Fibroblast of lung (primary cell): ENCODE data around the gene NCR2. TPM values are rescaled to one million over a fixed set of nuclear protein-coding genes. Genes with fewer than 3 reads are reported as not detected.
"Not testable (repeated sequence)": the region's sequence is repeated elsewhere in the genome, so short reads cannot be mapped to it uniquely, and the experiment has no call there.

Experiments used
- DNase-seq, 2 donors: peaks; one replicate each; pipeline versions ENCODE4 v3.0.0 to v3.0.0-alpha.2; 2010; ENCODE audit warnings: low read depth in 2 of 2
- H2AFZ ChIP-seq: 2 replicates; pipeline ENCODE4 v1.5.1; 2012; ENCODE audit warnings: low read length, control low read depth, inconsistent platforms
- H3K27ac ChIP-seq: 2 replicates; pipeline ENCODE4 v1.5.1; 2011; ENCODE audit warnings: low read length, control low read depth; ENCODE audit not compliant: insufficient read depth
- H3K27me3 ChIP-seq: 2 replicates; pipeline ENCODE4 v1.5.1; 2011; ENCODE audit warnings: mild to moderate bottlenecking, low read length; ENCODE audit not compliant: control insufficient read depth, insufficient read depth
- H3K36me3 ChIP-seq: 2 replicates; pipeline ENCODE4 v1.5.1; 2011; ENCODE audit warnings: low read length; ENCODE audit not compliant: control insufficient read depth, insufficient read depth
- H3K4me1 ChIP-seq: 2 replicates; pipeline ENCODE4 v1.5.1; 2011; ENCODE audit warnings: low read length; ENCODE audit not compliant: control insufficient read depth, insufficient read depth; ENCODE audit errors: extremely low read depth
- H3K4me2 ChIP-seq: 2 replicates; pipeline ENCODE4 v1.5.1; 2011; ENCODE audit warnings: low read length, control low read depth; ENCODE audit not compliant: insufficient read depth; ENCODE audit errors: extremely low read depth
- H3K4me3 ChIP-seq, 4 experiments: fragments of 200-600 bp in 1 of 4; sonication (generic) in 1 of 4; replicated peaks in 1 of 4; 2 replicates each; pipeline ENCODE4 v1.5.1; 2011 to 2016; ENCODE audit warnings: low read length in 4 of 4, low read depth in 3 of 4, mild to moderate bottlenecking in 3 of 4, control low read depth in 2 of 4, inconsistent platforms in 1 of 4, mixed read lengths in 1 of 4; ENCODE audit not compliant: insufficient read depth in 1 of 4; ENCODE audit errors: control extremely low read depth in 1 of 4
- H3K79me2 ChIP-seq: 2 replicates; pipeline ENCODE4 v1.5.1; 2012; ENCODE audit warnings: mild to moderate bottlenecking, low read length, inconsistent platforms; ENCODE audit not compliant: control insufficient read depth, insufficient read depth
- H3K9ac ChIP-seq: 2 replicates; pipeline ENCODE4 v1.5.1; 2011; ENCODE audit warnings: mild to moderate bottlenecking, low read length, control low read depth; ENCODE audit not compliant: insufficient read depth
- H3K9me3 ChIP-seq: 2 replicates; pipeline ENCODE4 v1.5.1; 2012; ENCODE audit warnings: low read depth, low read length; ENCODE audit not compliant: control insufficient read depth, insufficient read depth
- H4K20me1 ChIP-seq: 2 replicates; pipeline ENCODE4 v1.5.1; 2011; ENCODE audit warnings: low read length; ENCODE audit not compliant: control insufficient read depth, insufficient read depth; ENCODE audit errors: extremely low read depth
- EZH2 ChIP-seq: IDR thresholded peaks from 2 replicates; pipeline ENCODE4 v1.5.1; 2012; ENCODE audit warnings: low read length, control low read depth, mild to moderate bottlenecking; ENCODE audit errors: missing control alignments
- polyA plus RNA-seq, 2 donors: library from polyadenylated mRNA; depleted of rRNA in 1 of 2; stranded (reverse) in 1 of 2; unstranded in 1 of 2; fragments of >200 nt; gene quantifications; 2 replicates each; pipeline ENCODE4 v1.2.1, GENCODE V29; 2011 to 2012; ENCODE audit warnings: missing spikeins in 1 of 2
- total RNA-seq: library from RNA; depleted of rRNA; stranded (reverse); fragments of >200 nt; gene quantifications from 2 replicates; pipeline ENCODE4 v1.2.1, GENCODE V29; 2014
- TF ChIP-seq, protein P1 (sequence below), 2 donors: IDR thresholded peaks in 1 of 2; conservative IDR thresholded peaks in 1 of 2; 1 replicate in 1 of 2; 2 replicates in 1 of 2; pipeline ENCODE4 v1.5.1; 2011 to 2012; ENCODE audit warnings: low read length in 2 of 2, control low read depth in 1 of 2, inconsistent platforms in 1 of 2, low read depth in 1 of 2, mild to moderate bottlenecking in 1 of 2

The NCR2 gene
- total and polyA plus RNA-seq, 2 donors (not counting 1 experiment from before 2014, with no cell fraction given): not detected

GRCh38 chr6:41294214-41294872 lies 41.1 kb upstream of the NCR2 start:
- Histone ChIP-seq H3K4me2 (no peak overlapping the region), H3K4me1 (no peaks in the 10 kb centered on the region), H3K9me3 (no peaks in the 10 kb centered on the region), H3K79me2 (no peaks in the 10 kb centered on the region), H3K27me3 (no peaks in the 10 kb centered on the region), H2AFZ (no peak overlapping the region), H3K27ac (no peak overlapping the region), H3K36me3 (no peaks in the 10 kb centered on the region), H3K4me3 (no peak overlapping the region), H4K20me1 (no peaks in the 10 kb centered on the region), H3K9ac (no peak overlapping the region)
- DNase-seq: no peak
- TF ChIP-seq, protein P1, sequence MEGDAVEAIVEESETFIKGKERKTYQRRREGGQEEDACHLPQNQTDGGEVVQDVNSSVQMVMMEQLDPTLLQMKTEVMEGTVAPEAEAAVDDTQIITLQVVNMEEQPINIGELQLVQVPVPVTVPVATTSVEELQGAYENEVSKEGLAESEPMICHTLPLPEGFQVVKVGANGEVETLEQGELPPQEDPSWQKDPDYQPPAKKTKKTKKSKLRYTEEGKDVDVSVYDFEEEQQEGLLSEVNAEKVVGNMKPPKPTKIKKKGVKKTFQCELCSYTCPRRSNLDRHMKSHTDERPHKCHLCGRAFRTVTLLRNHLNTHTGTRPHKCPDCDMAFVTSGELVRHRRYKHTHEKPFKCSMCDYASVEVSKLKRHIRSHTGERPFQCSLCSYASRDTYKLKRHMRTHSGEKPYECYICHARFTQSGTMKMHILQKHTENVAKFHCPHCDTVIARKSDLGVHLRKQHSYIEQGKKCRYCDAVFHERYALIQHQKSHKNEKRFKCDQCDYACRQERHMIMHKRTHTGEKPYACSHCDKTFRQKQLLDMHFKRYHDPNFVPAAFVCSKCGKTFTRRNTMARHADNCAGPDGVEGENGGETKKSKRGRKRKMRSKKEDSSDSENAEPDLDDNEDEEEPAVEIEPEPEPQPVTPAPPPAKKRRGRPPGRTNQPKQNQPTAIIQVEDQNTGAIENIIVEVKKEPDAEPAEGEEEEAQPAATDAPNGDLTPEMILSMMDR (conservative IDR thresholded peaks at IDR 0.05 in 1 of 2, IDR thresholded peaks at IDR 0.05 in 1 of 2; ENCODE audit: low read depth in 1 of 2, low read length in 2 of 2): no peak
- no peak for TF ChIP-seq EZH2

DNA sequence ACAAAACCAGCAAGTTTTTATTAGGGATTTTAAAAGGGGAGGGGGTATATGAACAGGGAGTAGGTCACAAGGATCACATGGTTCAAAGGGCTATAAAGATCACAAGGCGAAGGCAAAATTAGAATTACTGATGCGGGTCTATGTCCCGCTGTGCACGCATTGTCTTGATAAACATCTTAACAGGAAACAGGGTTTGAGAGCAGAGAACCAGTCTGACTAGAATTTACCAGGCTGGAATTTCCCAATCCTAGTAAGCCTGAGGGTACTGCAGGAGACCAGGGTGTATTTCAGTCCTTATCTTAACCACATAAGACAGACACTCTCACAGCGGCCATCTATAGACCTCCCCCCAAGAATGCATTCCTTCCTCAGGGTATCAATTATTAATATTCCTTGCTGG lies 38.2 kb upstream of the NCR2 start:
- H3K9ac ChIP-seq, H3K9me3 ChIP-seq, H2AFZ ChIP-seq, H3K79me2 ChIP-seq, H3K36me3 ChIP-seq, H4K20me1 ChIP-seq, H3K27me3 ChIP-seq, H3K4me1 ChIP-seq, H3K4me2 ChIP-seq, DNase-seq, H3K4me3 ChIP-seq, H3K27ac ChIP-seq: not testable (repeated sequence)

- DNase-seq: no peak
- H3K36me3 ChIP-seq: no peaks in the 10 kb centered on the region
- TF ChIP-seq EZH2: no peak
- TF ChIP-seq, protein P1 (conservative IDR thresholded peaks at IDR 0.05 in 1 of 2, IDR thresholded peaks at IDR 0.05 in 1 of 2; ENCODE audit: low read depth in 1 of 2, low read length in 2 of 2): no peak
- no peak overlapping the region for H3K9ac ChIP-seq
- no peak overlapping the region for H3K4me2 ChIP-seq
- H2AFZ ChIP-seq: no peak overlapping the region
- H3K27me3 ChIP-seq: no peaks in the 10 kb centered on the region
- no peaks in the 10 kb centered on the region for H3K79me2 ChIP-seq
- no peak overlapping the region for H3K4me3 ChIP-seq
- H3K4me1 ChIP-seq: no peaks in the 10 kb centered on the region
- H3K27ac ChIP-seq: no peak overlapping the region
- H3K9me3 ChIP-seq: no peaks in the 10 kb centered on the region
- no peaks in the 10 kb centered on the region for H4K20me1 ChIP-seq
These were observed 36.5 kb upstream of the NCR2 start for GRCh38 chr6:41298785-41299502.
